Measurements from ENCODE around the gene TRIM52. TPM values are rescaled to one million over a fixed set of nuclear protein-coding genes. Genes with fewer than 3 reads are reported as not detected.

Gene TRIM52
- total and polyA plus RNA-seq, 2 of the 13 experiments (the other 11 are each of a cell fraction or from before 2014, with no cell fraction given): 7.2 to 11.6 TPM

- TF ChIP-seq SALL1 (CRISPR knock-in tag; IDR thresholded peaks at IDR 0.05) (peak; percentile 32), ISL2 (CRISPR knock-in tag; IDR thresholded peaks at IDR 0.05) (peak; percentile 23; the same call in 1 of the 2 replicates), HOXA5 (CRISPR knock-in tag; IDR thresholded peaks at IDR 0.05) (peak; percentile 28; the same call in 1 of the 2 replicates), TBP (CRISPR knock-in tag; IDR thresholded peaks at IDR 0.05) (0 out of 2 replicates have a peak, but pooled peaks have one; percentile 39), ZBTB20 (CRISPR knock-in tag; IDR thresholded peaks at IDR 0.05; ENCODE audit: borderline replicate concordance, low read depth) (no peak), EEA1 (CRISPR knock-in tag; IDR thresholded peaks at IDR 0.05; ENCODE audit: borderline replicate concordance) (no peak), ELF4 (CRISPR knock-in tag; IDR thresholded peaks at IDR 0.05; ENCODE audit: borderline replicate concordance) (0 out of 2 replicates have a peak, but pooled peaks have one; percentile 23), ZNF710 (CRISPR knock-in tag; IDR thresholded peaks at IDR 0.05; ENCODE audit: borderline replicate concordance) (no peak), SOX13 (IDR thresholded peaks at IDR 0.05) (0 out of 2 replicates have a peak, but pooled peaks have one; percentile 40), SOX13 (CRISPR knock-in tag; conservative IDR thresholded peaks at IDR 0.05 in 1 of 2, IDR thresholded peaks at IDR 0.05 in 1 of 2) (peak in 1 of 2 experiments; percentile 25; a peak in 1 of 4 replicates), TFDP1 (CRISPR knock-in tag; IDR thresholded peaks at IDR 0.05; ENCODE audit: borderline replicate concordance) (no peak), NFE2 (CRISPR knock-in tag; IDR thresholded peaks at IDR 0.05) (no peak), FOSL2 (CRISPR knock-in tag; IDR thresholded peaks at IDR 0.05) (peak; percentile 21; the same call in 1 of the 2 replicates), ZNF367 (CRISPR knock-in tag; IDR thresholded peaks at IDR 0.05; ENCODE audit: borderline replicate concordance) (peak; percentile 29; the same call in 1 of the 2 replicates), MAX (IDR thresholded peaks at IDR 0.05) (peak; percentile 36; the same call in 1 of the 2 replicates), NR2F2 (IDR thresholded peaks at IDR 0.05; ENCODE audit: borderline replicate concordance, low read depth) (peak; percentile 49; the same call in 1 of the 2 replicates), GABPA (IDR thresholded peaks at IDR 0.05; ENCODE audit: low read depth, low read length) (no peak), GABPA (CRISPR knock-in tag; IDR thresholded peaks at IDR 0.05; ENCODE audit: low read depth) (peak; percentile 28; the same call in 1 of the 2 replicates), THAP8 (CRISPR knock-in tag; IDR thresholded peaks at IDR 0.05; ENCODE audit: borderline replicate concordance) (no peak), SP1 (IDR thresholded peaks at IDR 0.05) (no peak), SP1 (CRISPR knock-in tag; IDR thresholded peaks at IDR 0.05) (peak; percentile 41; the same call in 1 of the 2 replicates), GATAD1 (CRISPR knock-in tag; IDR thresholded peaks at IDR 0.05) (no peak), NCOA2 (CRISPR knock-in tag; IDR thresholded peaks at IDR 0.05) (0 out of 2 replicates have a peak, but pooled peaks have one; percentile 9), PAX8 (CRISPR knock-in tag; IDR thresholded peaks at IDR 0.05; ENCODE audit: borderline replicate concordance) (no peak), ZNF652 (CRISPR knock-in tag; IDR thresholded peaks at IDR 0.05; ENCODE audit: borderline replicate concordance, low read depth) (peak; percentile 11; the same call in 1 of the 2 replicates)
These were observed 53.6 kb downstream of the TRIM52 start (continued) for GRCh38 chr5:181207214-181207959.

Measured in HepG2 (cell line).